Panc1 (cell line): ENCODE data around the gene WARS2. TPM values are rescaled to one million over a fixed set of nuclear protein-coding genes. Genes with fewer than 3 reads are reported as not detected.

Experiments
- ATAC-seq: fragments of 200-7000 bp; cut with Tn5 transposase; 2 replicates; pipeline ENCODE4 v1.9.1; 2020; ENCODE audit warnings: mild to moderate bottlenecking, moderate library complexity
- BruUV-seq: library from RNA; stranded (reverse); fragments of 400-500 nt; replicated peaks from 2 replicates; lab custom pipeline; 2021; lab: Mats Ljungman, UMichigan
- CTCF ChIA-PET: fragments of 300-600 bp; sonication (Branson Sonifier 250); formaldehyde crosslinking; loops from one replicate; lab custom pipeline; 2022; ENCODE audit warnings: antibody characterized with exemption; lab: Charles Lee
- POLR2A ChIA-PET: fragments of 300-600 bp; sonication (Branson Sonifier 250); formaldehyde crosslinking; loops from one replicate; lab custom pipeline; 2022; ENCODE audit warnings: antibody characterized with exemption; lab: Charles Lee
- DNase-seq: peaks from one replicate; pipeline ENCODE4 v3.0.0-alpha.2; 2010; ENCODE audit warnings: low read depth, low spot score
- H3K27ac ChIP-seq: 2 replicates; pipeline ENCODE4 v1.5.1; 2011; ENCODE audit warnings: mild to moderate bottlenecking, low read length, inconsistent platforms
- H3K27me3 ChIP-seq: fragments of 200-500 bp; sonication (Bioruptor generic); 2 replicates; pipeline ENCODE4 v1.6.0; 2014; ENCODE audit warnings: low read length, inconsistent platforms; ENCODE audit not compliant: control insufficient read depth, insufficient read depth
- H3K36me3 ChIP-seq: fragments of 200-500 bp; sonication (Bioruptor generic); 2 replicates; pipeline ENCODE4 v1.5.1; 2014; ENCODE audit warnings: inconsistent platforms, mild to moderate bottlenecking, low read length, moderate library complexity; ENCODE audit not compliant: control insufficient read depth, insufficient read depth
- H3K4me1 ChIP-seq: 2 replicates; pipeline ENCODE4 v1.5.1; 2011; ENCODE audit warnings: inconsistent platforms, mild to moderate bottlenecking, low read length, moderate library complexity; ENCODE audit not compliant: control insufficient read depth, insufficient read depth
- H3K4me3 ChIP-seq, 2 experiments: 2 replicates each; pipeline ENCODE4 v1.5.1; 2011 to 2012; ENCODE audit warnings: low read depth in 2 of 2, low read length in 2 of 2, mild to moderate bottlenecking in 2 of 2, inconsistent platforms in 1 of 2, moderate library complexity in 1 of 2
- H3K9me3 ChIP-seq: fragments of 200-500 bp; sonication (Bioruptor generic); 2 replicates; pipeline ENCODE4 v1.5.1; 2014; ENCODE audit warnings: low read depth, mild to moderate bottlenecking, inconsistent platforms, low read length, moderate library complexity; ENCODE audit not compliant: control insufficient read depth, insufficient read depth
- CTCF ChIP-seq: fragments of 450-650 bp; IDR thresholded peaks from 2 replicates; pipeline ENCODE4 v1.5.1; 2017; ENCODE audit warnings: mild to moderate bottlenecking
- POLR2AphosphoS5 ChIP-seq: IDR thresholded peaks from 2 replicates; pipeline ENCODE4 v1.6.1; 2012; ENCODE audit warnings: mild to moderate bottlenecking, low read depth, low read length, moderate library complexity
- REST ChIP-seq, 2 experiments: IDR thresholded peaks; 2 replicates each; pipeline ENCODE4 v1.6.1; 2011 to 2012; ENCODE audit warnings: low read depth in 2 of 2, control low read depth in 1 of 2, low read length in 1 of 2, mild to moderate bottlenecking in 1 of 2, moderate library complexity in 1 of 2; ENCODE audit not compliant: insufficient read depth in 1 of 2
- SIN3A ChIP-seq: IDR thresholded peaks from 2 replicates; pipeline ENCODE4 v1.6.1; 2012; ENCODE audit warnings: low read depth, mild to moderate bottlenecking, low read length, moderate library complexity, borderline replicate concordance; ENCODE audit not compliant: insufficient read depth
- TCF7L2 ChIP-seq: IDR thresholded peaks from 2 replicates; pipeline ENCODE4 v1.6.1; 2011; ENCODE audit warnings: mild to moderate bottlenecking, low read depth, low read length, inconsistent platforms
- in situ Hi-C: cut with HindIII; loops from 2 replicates; pipeline ENCODE4 v1.10.0; 2016; ENCODE audit warnings: low sequenced_read_pairs, low pct_unique_long_range_greater_than_20kb
- intact Hi-C: fragments of 100-400 bp; cut with micrococcal nuclease; formaldehyde crosslinking; loops from one replicate; pipeline ENCODE4 v1.10.0; 2022; ENCODE audit not compliant: unreplicated experiment
- total RNA-seq: library from RNA; stranded (reverse); gene quantifications from one replicate; pipeline ENCODE4 v1.2.1, GENCODE V29; 2021; ENCODE audit not compliant: unreplicated experiment

WARS2 gene
- total RNA-seq, 1 experiment from 2014 or later: 6.6 TPM

- H3K9me3 ChIP-seq: no peaks in the 10 kb centered on the region
- H3K4me1 ChIP-seq: no peaks in the 10 kb centered on the region
- no peak overlapping the region for H3K4me3 ChIP-seq
- intact Hi-C loops: no loop called here
- DNase-seq: no peak
- H3K27me3 ChIP-seq: no peaks in the 10 kb centered on the region
- CTCF ChIA-PET: no interaction called here
- TF ChIP-seq POLR2AphosphoS5 (no peak), TCF7L2 (no peak), SIN3A (no peak), CTCF (no peak), REST (IDR thresholded peaks at IDR 0.05; ENCODE audit: insufficient read depth in 1 of 2, low read depth in 2 of 2, low read length in 1 of 2) (no peak)
- no peak overlapping the region for H3K27ac ChIP-seq
- ATAC-seq: no peak
- no TSS peak for BruUV-seq
- H3K36me3 ChIP-seq: no peaks in the 10 kb centered on the region
- POLR2A ChIA-PET: no interaction called here
- in situ Hi-C loops: no loop called here
Measured at GRCh38 chr1:119083479-119083878, 57.0 kb downstream of the WARS2 start.

GRCh38 chr1:119081700-119082099 lies 58.8 kb downstream of the WARS2 start:
- Histone ChIP-seq H3K27ac (no peak overlapping the region), H3K4me1 (no peaks in the 10 kb centered on the region), H3K4me3 (no peak overlapping the region), H3K36me3 (no peaks in the 10 kb centered on the region), H3K27me3 (no peaks in the 10 kb centered on the region), H3K9me3 (no peaks in the 10 kb centered on the region)
- TF ChIP-seq SIN3A (no peak), POLR2AphosphoS5 (no peak), REST (IDR thresholded peaks at IDR 0.05; ENCODE audit: insufficient read depth in 1 of 2, low read depth in 2 of 2, low read length in 1 of 2) (no peak), TCF7L2 (no peak), CTCF (no peak)
- ChIA-PET CTCF (no interaction called here), POLR2A (no interaction called here)
- ATAC-seq (no peak), DNase-seq (no peak)
- intact Hi-C loops: no loop called here
- in situ Hi-C loops: no loop called here
- no TSS peak for BruUV-seq
